ENCODE results near the gene LTO1. TPM values are rescaled to one million over a fixed set of nuclear protein-coding genes. Genes with fewer than 3 reads are reported as not detected.

The LTO1 gene
- total RNA-seq, 1 experiment from 2014 or later = 27.5 TPM

DNA sequence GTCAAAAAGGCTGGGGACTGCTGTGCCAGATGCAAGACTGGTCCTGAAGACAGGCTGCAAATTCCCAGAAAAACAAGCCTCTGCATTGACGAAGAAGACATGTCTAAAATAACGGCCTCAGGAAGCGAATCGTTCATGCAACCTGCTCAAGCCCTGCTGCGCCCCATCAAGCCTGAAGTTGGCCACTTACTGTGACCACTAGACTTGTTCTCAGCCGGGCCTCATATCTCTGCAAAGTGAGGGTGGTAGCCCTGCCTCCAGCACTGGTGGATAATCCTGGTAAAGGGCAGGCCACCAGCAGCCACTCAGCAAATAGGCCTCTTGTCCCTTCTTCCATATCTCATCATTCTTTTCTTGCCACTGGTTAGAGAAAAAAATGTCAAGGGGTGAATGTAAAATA lies 11.8 kb downstream of the LTO1 start:
- no peak for DNase-seq (ENCODE audit: low spot score)
- peaks cover 15% of the 10 kb centered on the region; the same call in 1 of the 2 replicates for H3K36me3 Mint-ChIP-seq
- no peak overlapping the region for H3K4me3 Mint-ChIP-seq
- POLR2A ChIA-PET = no interaction called here
- TF ChIP-seq GTF2I (CRISPR knock-in tag; conservative IDR thresholded peaks at IDR 0.05) (no peak), FOXK1 (CRISPR knock-in tag; IDR thresholded peaks at IDR 0.05) (no peak), GABPB1 (CRISPR knock-in tag; IDR thresholded peaks at IDR 0.05) (no peak), MYBL2 (CRISPR knock-in tag; IDR thresholded peaks at IDR 0.05) (no peak), NR1H2 (CRISPR knock-in tag; IDR thresholded peaks at IDR 0.05) (no peak), ZNF317 (CRISPR knock-in tag; IDR thresholded peaks at IDR 0.05; ENCODE audit: borderline replicate concordance, low read depth) (no peak), EMX1 (CRISPR knock-in tag; IDR thresholded peaks at IDR 0.05) (no peak), ZNF138 (CRISPR knock-in tag; conservative IDR thresholded peaks at IDR 0.05) (no peak)
- TF ChIP-seq, protein P1, sequence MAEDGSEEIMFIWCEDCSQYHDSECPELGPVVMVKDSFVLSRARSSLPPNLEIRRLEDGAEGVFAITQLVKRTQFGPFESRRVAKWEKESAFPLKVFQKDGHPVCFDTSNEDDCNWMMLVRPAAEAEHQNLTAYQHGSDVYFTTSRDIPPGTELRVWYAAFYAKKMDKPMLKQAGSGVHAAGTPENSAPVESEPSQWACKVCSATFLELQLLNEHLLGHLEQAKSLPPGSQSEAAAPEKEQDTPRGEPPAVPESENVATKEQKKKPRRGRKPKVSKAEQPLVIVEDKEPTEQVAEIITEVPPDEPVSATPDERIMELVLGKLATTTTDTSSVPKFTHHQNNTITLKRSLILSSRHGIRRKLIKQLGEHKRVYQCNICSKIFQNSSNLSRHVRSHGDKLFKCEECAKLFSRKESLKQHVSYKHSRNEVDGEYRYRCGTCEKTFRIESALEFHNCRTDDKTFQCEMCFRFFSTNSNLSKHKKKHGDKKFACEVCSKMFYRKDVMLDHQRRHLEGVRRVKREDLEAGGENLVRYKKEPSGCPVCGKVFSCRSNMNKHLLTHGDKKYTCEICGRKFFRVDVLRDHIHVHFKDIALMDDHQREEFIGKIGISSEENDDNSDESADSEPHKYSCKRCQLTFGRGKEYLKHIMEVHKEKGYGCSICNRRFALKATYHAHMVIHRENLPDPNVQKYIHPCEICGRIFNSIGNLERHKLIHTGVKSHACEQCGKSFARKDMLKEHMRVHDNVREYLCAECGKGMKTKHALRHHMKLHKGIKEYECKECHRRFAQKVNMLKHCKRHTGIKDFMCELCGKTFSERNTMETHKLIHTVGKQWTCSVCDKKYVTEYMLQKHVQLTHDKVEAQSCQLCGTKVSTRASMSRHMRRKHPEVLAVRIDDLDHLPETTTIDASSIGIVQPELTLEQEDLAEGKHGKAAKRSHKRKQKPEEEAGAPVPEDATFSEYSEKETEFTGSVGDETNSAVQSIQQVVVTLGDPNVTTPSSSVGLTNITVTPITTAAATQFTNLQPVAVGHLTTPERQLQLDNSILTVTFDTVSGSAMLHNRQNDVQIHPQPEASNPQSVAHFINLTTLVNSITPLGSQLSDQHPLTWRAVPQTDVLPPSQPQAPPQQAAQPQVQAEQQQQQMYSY (CRISPR knock-in tag; IDR thresholded peaks at IDR 0.05) = no peak
- TF ChIP-seq, protein P2, sequence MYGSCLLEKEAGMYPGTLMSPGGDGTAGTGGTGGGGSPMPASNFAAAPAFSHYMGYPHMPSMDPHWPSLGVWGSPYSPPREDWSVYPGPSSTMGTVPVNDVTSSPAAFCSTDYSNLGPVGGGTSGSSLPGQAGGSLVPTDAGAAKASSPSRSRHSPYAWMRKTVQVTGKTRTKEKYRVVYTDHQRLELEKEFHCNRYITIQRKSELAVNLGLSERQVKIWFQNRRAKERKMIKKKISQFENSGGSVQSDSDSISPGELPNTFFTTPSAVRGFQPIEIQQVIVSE (CRISPR knock-in tag; IDR thresholded peaks at IDR 0.05; ENCODE audit: borderline replicate concordance) = no peak
- no peaks in the 10 kb centered on the region for H3K9me3 Mint-ChIP-seq
- H3K27me3 Mint-ChIP-seq (ENCODE audit: low read depth) = no peaks in the 10 kb centered on the region
- no peak for ATAC-seq
- peak overlapping the region; percentile 17; the same call in 1 of the 2 replicates for H3K27ac Mint-ChIP-seq
- peaks cover 9% of the 10 kb centered on the region for H3K4me1 Mint-ChIP-seq
- CTCF ChIA-PET = interaction anchor here (5.8 kb wide), 1 partner anchor 21 kb away, joined by 34 read pairs; no protein-coding TSS in a partner anchor

DNA sequence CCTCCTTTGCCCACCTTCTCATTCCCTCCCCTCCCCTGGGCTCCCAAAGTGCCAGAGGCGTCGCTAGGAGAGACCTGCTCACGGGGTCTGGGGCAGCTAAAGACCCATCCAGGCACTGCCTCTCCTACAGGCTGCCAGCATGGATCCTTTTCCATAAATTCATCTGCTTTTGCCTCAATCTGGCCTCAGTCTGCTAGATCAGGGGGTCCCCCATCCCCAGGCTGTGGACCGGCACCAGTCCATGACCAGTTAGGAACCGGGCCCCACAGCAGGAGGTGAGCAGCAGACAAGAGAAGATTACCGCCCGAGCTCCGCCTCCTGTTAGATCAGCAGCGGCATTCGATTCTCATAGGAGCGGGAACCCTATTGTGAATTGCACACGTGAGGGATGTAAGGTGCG lies 12.3 kb downstream of the LTO1 start:
- TF ChIP-seq NFE2L1 (CRISPR knock-in tag; IDR thresholded peaks at IDR 0.05) (no peak), ZNF416 (CRISPR knock-in tag; IDR thresholded peaks at IDR 0.05) (no peak), FOXP1 (CRISPR knock-in tag; IDR thresholded peaks at IDR 0.05; ENCODE audit: borderline replicate concordance) (no peak), ZNF219 (CRISPR knock-in tag; IDR thresholded peaks at IDR 0.05; ENCODE audit: borderline replicate concordance) (no peak), FOXK1 (CRISPR knock-in tag; IDR thresholded peaks at IDR 0.05) (no peak), ZNF671 (CRISPR knock-in tag; IDR thresholded peaks at IDR 0.05) (no peak), MYBL2 (CRISPR knock-in tag; IDR thresholded peaks at IDR 0.05) (no peak)
- TF ChIP-seq, protein P3, sequence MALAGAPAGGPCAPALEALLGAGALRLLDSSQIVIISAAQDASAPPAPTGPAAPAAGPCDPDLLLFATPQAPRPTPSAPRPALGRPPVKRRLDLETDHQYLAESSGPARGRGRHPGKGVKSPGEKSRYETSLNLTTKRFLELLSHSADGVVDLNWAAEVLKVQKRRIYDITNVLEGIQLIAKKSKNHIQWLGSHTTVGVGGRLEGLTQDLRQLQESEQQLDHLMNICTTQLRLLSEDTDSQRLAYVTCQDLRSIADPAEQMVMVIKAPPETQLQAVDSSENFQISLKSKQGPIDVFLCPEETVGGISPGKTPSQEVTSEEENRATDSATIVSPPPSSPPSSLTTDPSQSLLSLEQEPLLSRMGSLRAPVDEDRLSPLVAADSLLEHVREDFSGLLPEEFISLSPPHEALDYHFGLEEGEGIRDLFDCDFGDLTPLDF (CRISPR knock-in tag; IDR thresholded peaks at IDR 0.05) = no peak
- TF ChIP-seq, protein P4, sequence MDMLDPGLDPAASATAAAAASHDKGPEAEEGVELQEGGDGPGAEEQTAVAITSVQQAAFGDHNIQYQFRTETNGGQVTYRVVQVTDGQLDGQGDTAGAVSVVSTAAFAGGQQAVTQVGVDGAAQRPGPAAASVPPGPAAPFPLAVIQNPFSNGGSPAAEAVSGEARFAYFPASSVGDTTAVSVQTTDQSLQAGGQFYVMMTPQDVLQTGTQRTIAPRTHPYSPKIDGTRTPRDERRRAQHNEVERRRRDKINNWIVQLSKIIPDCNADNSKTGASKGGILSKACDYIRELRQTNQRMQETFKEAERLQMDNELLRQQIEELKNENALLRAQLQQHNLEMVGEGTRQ (CRISPR knock-in tag; IDR thresholded peaks at IDR 0.05) = no peak
- TF ChIP-seq, protein P5, sequence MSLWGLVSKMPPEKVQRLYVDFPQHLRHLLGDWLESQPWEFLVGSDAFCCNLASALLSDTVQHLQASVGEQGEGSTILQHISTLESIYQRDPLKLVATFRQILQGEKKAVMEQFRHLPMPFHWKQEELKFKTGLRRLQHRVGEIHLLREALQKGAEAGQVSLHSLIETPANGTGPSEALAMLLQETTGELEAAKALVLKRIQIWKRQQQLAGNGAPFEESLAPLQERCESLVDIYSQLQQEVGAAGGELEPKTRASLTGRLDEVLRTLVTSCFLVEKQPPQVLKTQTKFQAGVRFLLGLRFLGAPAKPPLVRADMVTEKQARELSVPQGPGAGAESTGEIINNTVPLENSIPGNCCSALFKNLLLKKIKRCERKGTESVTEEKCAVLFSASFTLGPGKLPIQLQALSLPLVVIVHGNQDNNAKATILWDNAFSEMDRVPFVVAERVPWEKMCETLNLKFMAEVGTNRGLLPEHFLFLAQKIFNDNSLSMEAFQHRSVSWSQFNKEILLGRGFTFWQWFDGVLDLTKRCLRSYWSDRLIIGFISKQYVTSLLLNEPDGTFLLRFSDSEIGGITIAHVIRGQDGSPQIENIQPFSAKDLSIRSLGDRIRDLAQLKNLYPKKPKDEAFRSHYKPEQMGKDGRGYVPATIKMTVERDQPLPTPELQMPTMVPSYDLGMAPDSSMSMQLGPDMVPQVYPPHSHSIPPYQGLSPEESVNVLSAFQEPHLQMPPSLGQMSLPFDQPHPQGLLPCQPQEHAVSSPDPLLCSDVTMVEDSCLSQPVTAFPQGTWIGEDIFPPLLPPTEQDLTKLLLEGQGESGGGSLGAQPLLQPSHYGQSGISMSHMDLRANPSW (CRISPR knock-in tag; conservative IDR thresholded peaks at IDR 0.05; ENCODE audit: low read depth) = no peak
- TF ChIP-seq, protein P6, sequence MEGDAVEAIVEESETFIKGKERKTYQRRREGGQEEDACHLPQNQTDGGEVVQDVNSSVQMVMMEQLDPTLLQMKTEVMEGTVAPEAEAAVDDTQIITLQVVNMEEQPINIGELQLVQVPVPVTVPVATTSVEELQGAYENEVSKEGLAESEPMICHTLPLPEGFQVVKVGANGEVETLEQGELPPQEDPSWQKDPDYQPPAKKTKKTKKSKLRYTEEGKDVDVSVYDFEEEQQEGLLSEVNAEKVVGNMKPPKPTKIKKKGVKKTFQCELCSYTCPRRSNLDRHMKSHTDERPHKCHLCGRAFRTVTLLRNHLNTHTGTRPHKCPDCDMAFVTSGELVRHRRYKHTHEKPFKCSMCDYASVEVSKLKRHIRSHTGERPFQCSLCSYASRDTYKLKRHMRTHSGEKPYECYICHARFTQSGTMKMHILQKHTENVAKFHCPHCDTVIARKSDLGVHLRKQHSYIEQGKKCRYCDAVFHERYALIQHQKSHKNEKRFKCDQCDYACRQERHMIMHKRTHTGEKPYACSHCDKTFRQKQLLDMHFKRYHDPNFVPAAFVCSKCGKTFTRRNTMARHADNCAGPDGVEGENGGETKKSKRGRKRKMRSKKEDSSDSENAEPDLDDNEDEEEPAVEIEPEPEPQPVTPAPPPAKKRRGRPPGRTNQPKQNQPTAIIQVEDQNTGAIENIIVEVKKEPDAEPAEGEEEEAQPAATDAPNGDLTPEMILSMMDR (IDR thresholded peaks at IDR 0.05) = no peak
- POLR2A ChIA-PET = interaction anchor here (1.0 kb wide), 1 partner anchor 22 kb away, joined by 3 read pairs; no protein-coding TSS in a partner anchor
- peaks cover 13% of the 10 kb centered on the region; the same call in 1 of the 2 replicates for H3K36me3 Mint-ChIP-seq
- H3K27ac Mint-ChIP-seq = 0 out of 2 replicates have a peak overlapping the region, but pooled peaks have one; percentile 17
- no peaks in the 10 kb centered on the region for H3K9me3 Mint-ChIP-seq
- ATAC-seq = no peak
- H3K4me3 Mint-ChIP-seq = no peak overlapping the region
- DNase-seq (ENCODE audit: low spot score) = peak; percentile 10
- H3K27me3 Mint-ChIP-seq (ENCODE audit: low read depth) = no peaks in the 10 kb centered on the region
- CTCF ChIA-PET = interaction anchor here (0.9 to 5.8 kb wide), 8 partner anchors 8 to 423 kb away, joined by 3 to 34 read pairs (median 3); partner anchors contain the start of gene LTO1
- peaks cover 14% of the 10 kb centered on the region for H3K4me1 Mint-ChIP-seq
